H7 (cell line): Measurements from ENCODE around the gene PPP1R3C. TPM values are rescaled to one million over a fixed set of nuclear protein-coding genes. Genes with fewer than 3 reads are reported as not detected.

Experiments
- DNase-seq: peaks from one replicate; pipeline ENCODE4 v3.0.0; 2012
- H3K27me3 ChIP-seq: 2 replicates; pipeline ENCODE4 v1.6.0; 2011; ENCODE audit warnings: mild to moderate bottlenecking, low read length; ENCODE audit not compliant: control insufficient read depth, insufficient read depth
- H3K36me3 ChIP-seq: replicated peaks from 2 replicates; pipeline ENCODE4 v1.5.1; 2011; ENCODE audit warnings: low read length; ENCODE audit not compliant: control insufficient read depth, insufficient read depth
- H3K4me3 ChIP-seq: 2 replicates; pipeline ENCODE4 v1.5.1; 2011; ENCODE audit warnings: low read depth, mild to moderate bottlenecking, control low read depth, low read length, moderate library complexity; ENCODE audit not compliant: insufficient read depth
- total RNA-seq: library from RNA; depleted of rRNA; stranded (reverse); fragments of >200 nt; shearing (Covaris generic); gene quantifications from 2 replicates; pipeline ENCODE4 v1.2.3, GENCODE V29; 2014; rRNA removed

Gene PPP1R3C
- total RNA-seq: 0.31 and 0.63 TPM in 2 replicates

GRCh38 chr10:91632671-91633550, at the start of gene PPP1R3C:
PPP1R3C (minus strand) TSS chr10:91633071; CDS start chr10:91632969, 102 bp downstream.
- Histone ChIP-seq H3K4me3 (peak within 1 kb of the TSS; percentile 37), H3K36me3 (no peaks in the 10 kb centered on the region), H3K27me3 (peaks cover 19% of the 10 kb centered on the region)
- peak; percentile 93 for DNase-seq

GRCh38 chr10:91681361-91682276, 48.7 kb upstream of the PPP1R3C start:
- H3K4me3 ChIP-seq: no peak overlapping the region
- no peaks in the 10 kb centered on the region for H3K27me3 ChIP-seq
- H3K36me3 ChIP-seq: no peaks in the 10 kb centered on the region
- DNase-seq: no peak

GRCh38 chr10:91680487-91680886, 47.6 kb upstream of the PPP1R3C start:
- DNase-seq: no peak
- no peaks in the 10 kb centered on the region for H3K36me3 ChIP-seq
- no peaks in the 10 kb centered on the region for H3K27me3 ChIP-seq
- no peak overlapping the region for H3K4me3 ChIP-seq

- H3K36me3 ChIP-seq: no peaks in the 10 kb centered on the region
- H3K27me3 ChIP-seq: no peaks in the 10 kb centered on the region
- no peak for DNase-seq
These were observed 46.4 kb upstream of the PPP1R3C start for GRCh38 chr10:91679296-91679695.

GRCh38 chr10:91677911-91678310, 45.0 kb upstream of the PPP1R3C start:
- Histone ChIP-seq H3K4me3 (no peak overlapping the region), H3K27me3 (no peaks in the 10 kb centered on the region), H3K36me3 (no peaks in the 10 kb centered on the region)
- DNase-seq: no peak

More at GRCh38 chr10:91679296-91679695, 46.4 kb upstream of the PPP1R3C start:
- no peak overlapping the region for H3K4me3 ChIP-seq

GRCh38 chr10:91672021-91672608, 39.2 kb upstream of the PPP1R3C start:
- no peak for DNase-seq
- no peak overlapping the region for H3K4me3 ChIP-seq
- H3K27me3 ChIP-seq: no peaks in the 10 kb centered on the region
- no peaks in the 10 kb centered on the region for H3K36me3 ChIP-seq

GRCh38 chr10:91668913-91669312, 36.0 kb upstream of the PPP1R3C start:
- Histone ChIP-seq H3K36me3 (no peaks in the 10 kb centered on the region), H3K4me3 (no peak overlapping the region), H3K27me3 (no peaks in the 10 kb centered on the region)
- no peak for DNase-seq

- H3K4me3 ChIP-seq: no peak overlapping the region
- no peaks in the 10 kb centered on the region for H3K36me3 ChIP-seq
- DNase-seq: no peak
- no peaks in the 10 kb centered on the region for H3K27me3 ChIP-seq
These were observed 33.0 kb upstream of the PPP1R3C start for GRCh38 chr10:91665842-91666241.

GRCh38 chr10:91664426-91664825, 31.6 kb upstream of the PPP1R3C start:
- no peak overlapping the region for H3K4me3 ChIP-seq
- H3K36me3 ChIP-seq: no peaks in the 10 kb centered on the region
- no peaks in the 10 kb centered on the region for H3K27me3 ChIP-seq
- no peak for DNase-seq

GRCh38 chr10:91662993-91663392, 30.1 kb upstream of the PPP1R3C start:
- Histone ChIP-seq H3K4me3 (no peak overlapping the region), H3K27me3 (no peaks in the 10 kb centered on the region), H3K36me3 (no peaks in the 10 kb centered on the region)
- DNase-seq: no peak

- Histone ChIP-seq H3K4me3 (no peak overlapping the region), H3K36me3 (no peaks in the 10 kb centered on the region), H3K27me3 (no peaks in the 10 kb centered on the region)
- DNase-seq: no peak
These were observed 20.5 kb upstream of the PPP1R3C start for GRCh38 chr10:91653219-91653870.

- no peak for DNase-seq
- Histone ChIP-seq H3K36me3 (no peaks in the 10 kb centered on the region), H3K4me3 (no peak overlapping the region), H3K27me3 (no peaks in the 10 kb centered on the region)
These were observed 19.5 kb upstream of the PPP1R3C start for GRCh38 chr10:91652364-91652763.

- no peak overlapping the region for H3K4me3 ChIP-seq
- H3K36me3 ChIP-seq: no peaks in the 10 kb centered on the region
- no peaks in the 10 kb centered on the region; the same call in 1 of the 2 replicates for H3K27me3 ChIP-seq
- peak; percentile 28 for DNase-seq
These were observed 10.8 kb upstream of the PPP1R3C start for GRCh38 chr10:91643700-91644099.
